Stimulated activated CD4-positive, alpha-beta T cell treated with anti-CD3 and anti-CD28 coated beads, Interleukin-1b, Interleukin-23, amount 100 ng/mL, for 1 hour (primary cell): ENCODE measurements around the gene TMEM134.
"Not testable (repeated sequence)": the region's sequence is repeated elsewhere in the genome, so short reads cannot be mapped to it uniquely, and the experiment has no call there.

Experiments
- DNase-seq, 2 donors: peaks; one replicate each; pipeline ENCODE4 v3.0.0-alpha.2; 2020; ENCODE audit warnings: low read depth in 2 of 2

TMEM134 gene

GRCh38 chr11:67468759-67469507 lies at the start of gene TMEM134:
TMEM134 (minus strand) TSS chr11:67469251; CDS start chr11:67469192, 59 bp downstream.
- DNase-seq: peak; percentile 87 to 91

GRCh38 chr11:67517784-67518552 lies 48.9 kb upstream of the TMEM134 start:
- no peak for DNase-seq

GRCh38 chr11:67516806-67517205 lies 47.8 kb upstream of the TMEM134 start:
- no peak for DNase-seq

- no peak for DNase-seq
Observed at GRCh38 chr11:67514116-67514515, 45.1 kb upstream of the TMEM134 start.

GRCh38 chr11:67511558-67511957 lies 42.5 kb upstream of the TMEM134 start:
- not testable (repeated sequence) for DNase-seq

GRCh38 chr11:67510023-67510345 lies 40.9 kb upstream of the TMEM134 start:
- DNase-seq: no peak

- DNase-seq: peak; percentile 98 to 99
Observed at GRCh38 chr11:67508486-67509121, 39.6 kb upstream of the TMEM134 start.

- peak; percentile 92 to 95 for DNase-seq
Observed at GRCh38 chr11:67507864-67508485, 38.9 kb upstream of the TMEM134 start, which contains the start of gene CDK2AP2. CDK2AP2 (minus strand) TSS chr11:67508162; CDS start chr11:67508082, 80 bp downstream.

GRCh38 chr11:67507242-67507863 lies 38.3 kb upstream of the TMEM134 start:
- DNase-seq: no peak

GRCh38 chr11:67506426-67507051 lies 37.5 kb upstream of the TMEM134 start:
- DNase-seq: no peak

- DNase-seq: peak; percentile 74 to 83
Observed at GRCh38 chr11:67505605-67506396, 36.8 kb upstream of the TMEM134 start.

GRCh38 chr11:67504950-67505581 lies 36.0 kb upstream of the TMEM134 start, which contains the start of gene PITPNM1:
PITPNM1 (minus strand) TSS chr11:67505363; CDS start chr11:67504180, 1,183 bp downstream.
- DNase-seq: peak; percentile 34 to 51

- no peak for DNase-seq
Observed at GRCh38 chr11:67504005-67504949, 35.2 kb upstream of the TMEM134 start.

- no peak for DNase-seq
Observed at GRCh38 chr11:67503119-67504004, 34.3 kb upstream of the TMEM134 start.

- DNase-seq: no peak
Observed at GRCh38 chr11:67502328-67502979, 33.4 kb upstream of the TMEM134 start.

- DNase-seq: no peak
Observed at GRCh38 chr11:67501854-67502253, 32.8 kb upstream of the TMEM134 start.
